ENCODE results near the gene ARSI. TPM values are rescaled to one million over a fixed set of nuclear protein-coding genes. Genes with fewer than 3 reads are reported as not detected.

The ARSI gene
- total RNA-seq, 1 experiment from 2014 or later, result 5.9 TPM

- POLR2A ChIA-PET, result no interaction called here
- no peak overlapping the region for H3K4me3 Mint-ChIP-seq
- no peak for TF ChIP-seq NR2C2 (CRISPR knock-in tag; IDR thresholded peaks at IDR 0.05)
- TF ChIP-seq E2F4 (CRISPR knock-in tag; IDR thresholded peaks at IDR 0.05; ENCODE audit: borderline replicate concordance, low read depth), result no peak
- TF ChIP-seq ZNF416 (CRISPR knock-in tag; IDR thresholded peaks at IDR 0.05), result no peak
- TF ChIP-seq ZNF671 (CRISPR knock-in tag; IDR thresholded peaks at IDR 0.05), result no peak
- no peak for TF ChIP-seq JUN (CRISPR knock-in tag; IDR thresholded peaks at IDR 0.05)
- TF ChIP-seq PRRX2 (CRISPR knock-in tag; IDR thresholded peaks at IDR 0.05), result no peak
- TF ChIP-seq ATF1 (CRISPR knock-in tag; IDR thresholded peaks at IDR 0.05), result no peak
- no peak for TF ChIP-seq SOX15 (CRISPR knock-in tag; IDR thresholded peaks at IDR 0.05)
- no peak for TF ChIP-seq EMX1 (CRISPR knock-in tag; IDR thresholded peaks at IDR 0.05)
- no peak for TF ChIP-seq ATF2 (CRISPR knock-in tag; IDR thresholded peaks at IDR 0.05; ENCODE audit: borderline replicate concordance, low read depth)
- no peak for TF ChIP-seq ZNF423 (CRISPR knock-in tag; IDR thresholded peaks at IDR 0.05)
- no peak for TF ChIP-seq FOXP1 (CRISPR knock-in tag; IDR thresholded peaks at IDR 0.05; ENCODE audit: borderline replicate concordance)
- TF ChIP-seq TP53 (CRISPR knock-in tag; IDR thresholded peaks at IDR 0.05), result no peak
- no peak for TF ChIP-seq GRHL2 (CRISPR knock-in tag; IDR thresholded peaks at IDR 0.05; ENCODE audit: insufficient replicate concordance, severe bottlenecking)
- TF ChIP-seq ZNF263 (CRISPR knock-in tag; IDR thresholded peaks at IDR 0.05; ENCODE audit: low read depth), result no peak
- no peak for TF ChIP-seq MYBL2 (CRISPR knock-in tag; IDR thresholded peaks at IDR 0.05)
- no peak for TF ChIP-seq ARID4B (CRISPR knock-in tag; IDR thresholded peaks at IDR 0.05; ENCODE audit: borderline replicate concordance)
- no peak for TF ChIP-seq ZNF232 (CRISPR knock-in tag; IDR thresholded peaks at IDR 0.05)
Observed at GRCh38 chr5:150339841-150340240, 37.1 kb upstream of the ARSI start.

GRCh38 chr5:150339165-150339564, 36.5 kb upstream of the ARSI start:
- Mint-ChIP-seq H3K27ac (no peak overlapping the region; the same call in 1 of the 2 replicates), H3K4me1 (0 out of 2 replicates have a peak, but pooled peaks cover 3% of the 10 kb centered on the region), H3K27me3 (ENCODE audit: low read depth) (no peaks in the 10 kb centered on the region), H3K36me3 (no peaks in the 10 kb centered on the region), H3K9me3 (peaks cover 5% of the 10 kb centered on the region; the same call in 1 of the 2 replicates), H3K4me3 (no peak overlapping the region)
- ChIA-PET POLR2A (no interaction called here), CTCF (interaction anchor here (1.1 to 1.3 kb wide), 2 partner anchors 12 to 67 kb away, joined by 4 to 5 read pairs; no protein-coding TSS in a partner anchor)
- DNase-seq (ENCODE audit: low spot score) (no peak), ATAC-seq (no peak)
- no peak for TF ChIP-seq SMAD3 (CRISPR knock-in tag; IDR thresholded peaks at IDR 0.05; ENCODE audit: borderline replicate concordance)
- TF ChIP-seq MLX (CRISPR knock-in tag; IDR thresholded peaks at IDR 0.05), result no peak
- TF ChIP-seq SP1 (CRISPR knock-in tag; conservative IDR thresholded peaks at IDR 0.05), result no peak
- no peak for TF ChIP-seq ATF6 (CRISPR knock-in tag; IDR thresholded peaks at IDR 0.05)
- TF ChIP-seq RORB (CRISPR knock-in tag; IDR thresholded peaks at IDR 0.05), result no peak
- no peak for TF ChIP-seq PRDM15 (CRISPR knock-in tag; IDR thresholded peaks at IDR 0.05)

More at GRCh38 chr5:150339841-150340240, 37.1 kb upstream of the ARSI start:
- no peaks in the 10 kb centered on the region for H3K27me3 Mint-ChIP-seq (ENCODE audit: low read depth)
- ATAC-seq, result no peak
- H3K27ac Mint-ChIP-seq, result no peak overlapping the region
- peaks cover 5% of the 10 kb centered on the region; the same call in 1 of the 2 replicates for H3K9me3 Mint-ChIP-seq
- DNase-seq (ENCODE audit: low spot score), result no peak
- H3K36me3 Mint-ChIP-seq, result no peaks in the 10 kb centered on the region
- H3K4me1 Mint-ChIP-seq, result 0 out of 2 replicates have a peak, but pooled peaks cover 3% of the 10 kb centered on the region
- CTCF ChIA-PET, result interaction anchor here (1.3 kb wide), 1 partner anchor 67 kb away, joined by 5 read pairs; no protein-coding TSS in a partner anchor
